Glutamatergic neuron (in vitro differentiated cells): ENCODE results near the gene EML6. TPM values are rescaled to one million over a fixed set of nuclear protein-coding genes. Genes with fewer than 3 reads are reported as not detected.

ENCODE experiments used
- DNase-seq: peaks from one replicate; pipeline ENCODE4 v3.0.0; 2022
- H3K27ac Mint-ChIP-seq: one replicate; pipeline ENCODE4 v1.8.0; 2020; ENCODE audit warnings: mild to moderate bottlenecking, mixed read lengths, inconsistent platforms; ENCODE audit not compliant: unreplicated experiment
- H3K27me3 Mint-ChIP-seq: one replicate; pipeline ENCODE4 v1.8.0; 2020; ENCODE audit warnings: mild to moderate bottlenecking, moderate library complexity, mixed read lengths, inconsistent platforms; ENCODE audit not compliant: unreplicated experiment
- H3K36me3 Mint-ChIP-seq: one replicate; pipeline ENCODE4 v1.8.0; 2020; ENCODE audit warnings: mild to moderate bottlenecking, mixed read lengths, inconsistent platforms; ENCODE audit not compliant: unreplicated experiment
- H3K4me1 Mint-ChIP-seq: one replicate; pipeline ENCODE4 v1.8.0; 2020; ENCODE audit warnings: mild to moderate bottlenecking, low read depth, mixed read lengths, inconsistent platforms; ENCODE audit not compliant: unreplicated experiment
- H3K4me3 Mint-ChIP-seq: one replicate; pipeline ENCODE4 v1.8.0; 2020; ENCODE audit warnings: mild to moderate bottlenecking, mixed read lengths, inconsistent platforms; ENCODE audit not compliant: unreplicated experiment
- H3K9me3 Mint-ChIP-seq: one replicate; pipeline ENCODE4 v1.8.0; 2020; ENCODE audit warnings: mild to moderate bottlenecking, moderate library complexity, mixed read lengths, inconsistent platforms; ENCODE audit not compliant: unreplicated experiment
- CTCF ChIP-seq: fragments of 200-600 bp; sonication (generic); IDR thresholded peaks from one replicate; pipeline ENCODE4 v1.5.0; 2021; ENCODE audit not compliant: partially characterized antibody, unreplicated experiment
- total RNA-seq: library from RNA; stranded (reverse); fragmentation: NEBNext Ultra II Directional; extraction: Animal tissue kit (Norgen Biotek cat#: 25700); gene quantifications from one replicate; pipeline ENCODE4 v1.2.1, GENCODE V29; 2021; ENCODE audit not compliant: unreplicated experiment

EML6 gene
- total RNA-seq, 1 donor from 2014 or later, result 0.91 TPM

- H3K4me3 Mint-ChIP-seq, result no peak overlapping the region
- peaks cover 2% of the 10 kb centered on the region for H3K27me3 Mint-ChIP-seq
- no peak for TF ChIP-seq CTCF
- no peaks in the 10 kb centered on the region for H3K9me3 Mint-ChIP-seq
- H3K36me3 Mint-ChIP-seq, result no peaks in the 10 kb centered on the region
- no peak overlapping the region for H3K27ac Mint-ChIP-seq
- no peak for DNase-seq
- no peaks in the 10 kb centered on the region for H3K4me1 Mint-ChIP-seq
Measured at GRCh38 chr2:54924121-54924520, 200.7 kb downstream of the EML6 start.

GRCh38 chr2:54925022-54925421 lies 201.6 kb downstream of the EML6 start:
- Mint-ChIP-seq H3K4me1 (no peaks in the 10 kb centered on the region), H3K36me3 (no peaks in the 10 kb centered on the region), H3K9me3 (no peaks in the 10 kb centered on the region), H3K4me3 (no peak overlapping the region), H3K27ac (no peak overlapping the region), H3K27me3 (peaks cover 2% of the 10 kb centered on the region)
- DNase-seq, result no peak
- no peak for TF ChIP-seq CTCF

- Mint-ChIP-seq H3K27me3 (peaks cover 4% of the 10 kb centered on the region), H3K9me3 (no peaks in the 10 kb centered on the region), H3K4me1 (no peaks in the 10 kb centered on the region), H3K4me3 (no peak overlapping the region), H3K27ac (no peak overlapping the region), H3K36me3 (no peaks in the 10 kb centered on the region)
- no peak for TF ChIP-seq CTCF
- no peak for DNase-seq
Measured at GRCh38 chr2:54927085-54927750, 203.8 kb downstream of the EML6 start.

- no peaks in the 10 kb centered on the region for H3K9me3 Mint-ChIP-seq
- H3K27ac Mint-ChIP-seq, result no peak overlapping the region
- TF ChIP-seq CTCF, result no peak
- no peak overlapping the region for H3K4me3 Mint-ChIP-seq
- no peaks in the 10 kb centered on the region for H3K4me1 Mint-ChIP-seq
- peaks cover 6% of the 10 kb centered on the region for H3K27me3 Mint-ChIP-seq
- no peak for DNase-seq
- H3K36me3 Mint-ChIP-seq, result no peaks in the 10 kb centered on the region
Measured at GRCh38 chr2:54927751-54928615, 204.5 kb downstream of the EML6 start.

GRCh38 chr2:54928719-54929118 lies 205.3 kb downstream of the EML6 start:
- Mint-ChIP-seq H3K27me3 (peaks cover 6% of the 10 kb centered on the region), H3K4me3 (no peak overlapping the region), H3K27ac (no peak overlapping the region), H3K9me3 (no peaks in the 10 kb centered on the region), H3K36me3 (no peaks in the 10 kb centered on the region), H3K4me1 (no peaks in the 10 kb centered on the region)
- no peak for DNase-seq
- no peak for TF ChIP-seq CTCF
